ENCODE results near the gene ZBTB34.

GRCh38 chr9:126822873-126823272, 37.6 kb upstream of the ZBTB34 start:
- TF ChIP-seq CTCF (IDR thresholded peaks at IDR 0.05; ENCODE audit: low read depth, low read length) (no peak), EZH2phosphoT487 (IDR thresholded peaks at IDR 0.05; ENCODE audit: low read depth) (no peak)

All from OCI-LY3 (cell line).